Measurements from ENCODE around the gene GPR22. TPM values are rescaled to one million over a fixed set of nuclear protein-coding genes. Genes with fewer than 3 reads are reported as not detected.

Gene GPR22
- total and polyA plus RNA-seq, 2 of the 8 experiments (the other 6 are each of a cell fraction or from before 2014, with no cell fraction given) = 0.02 TPM; not detected in 1

GRCh38 chr7:107495516-107495915 is 25.7 kb downstream of the GPR22 start:
- no peak overlapping the region for H4K8ac ChIP-seq (ENCODE audit: extremely low read depth, insufficient read depth, low read length)
- H3K4me1 ChIP-seq (replicated peaks in 1 of 4; ENCODE audit: control insufficient read depth in 3 of 4, insufficient read depth in 4 of 4, low read length in 3 of 4) = peaks cover 0 to 2% (median 0%) of the 10 kb centered on the region in 4 experiments; a peak in 1 of 7 replicates
- no peak overlapping the region for H2AFZ ChIP-seq (ENCODE audit: low read length)
- no peak overlapping the region for H3K14ac ChIP-seq (ENCODE audit: insufficient read length)
- no peak overlapping the region for H2BK120ac ChIP-seq (replicated peaks; ENCODE audit: low read depth, low read length)
- no peaks in the 10 kb centered on the region for H3K79me1 ChIP-seq (ENCODE audit: low read depth, low read length)
- CTCF ChIA-PET (ENCODE audit: partially characterized antibody) = interaction anchor here (0.6 to 1.2 kb wide), 4 partner anchors 9 to 503 kb away, joined by 3 read pairs; no protein-coding TSS in a partner anchor
- H3K4me3 ChIP-seq (ENCODE audit: extremely low read depth in 1 of 4, insufficient read depth in 2 of 4, low read depth in 3 of 4, low read length in 4 of 4) = no peak overlapping the region
- no peak overlapping the region for H3K18ac ChIP-seq (ENCODE audit: extremely low read depth, low read length)
- no peak for FAIRE-seq
- no peaks in the 10 kb centered on the region for H3K9me3 ChIP-seq (ENCODE audit: insufficient read depth in 2 of 2, low read depth in 1 of 2, low read length in 1 of 2)
- no peak overlapping the region for H2BK5ac ChIP-seq (ENCODE audit: low read depth, low read length)
- H3K79me2 ChIP-seq (ENCODE audit: control insufficient read depth in 1 of 2, insufficient read depth in 2 of 2, low read length in 2 of 2) = peaks cover 0 to 35% of the 10 kb centered on the region in 2 experiments; a peak in 2 of 4 replicates
- no peak overlapping the region for H2AK5ac ChIP-seq (ENCODE audit: low read depth, low read length)
- no peaks in the 10 kb centered on the region for H3K23me2 ChIP-seq (ENCODE audit: low read depth, low read length)
- H2BK20ac ChIP-seq (ENCODE audit: low read length) = no peak overlapping the region
- H3K9ac ChIP-seq (replicated peaks in 1 of 4; ENCODE audit: extremely low read depth in 1 of 4, low read depth in 3 of 4, low read length in 3 of 4) = no peak overlapping the region
- POLR2A ChIA-PET (ENCODE audit: partially characterized antibody) = no interaction called here
- no peak overlapping the region for H4K5ac ChIP-seq (ENCODE audit: insufficient read length, low read depth, low read length)
- no peak overlapping the region for H3K4me2 ChIP-seq (ENCODE audit: insufficient read depth in 1 of 2, low read depth in 2 of 2, low read length in 2 of 2)
- H4K20me1 ChIP-seq (replicated peaks in 1 of 2; ENCODE audit: control insufficient read depth in 1 of 2, insufficient read depth in 2 of 2, low read length in 2 of 2) = no peaks in the 10 kb centered on the region
- TF ChIP-seq RAD21 (IDR thresholded peaks at IDR 0.05 in 1 of 2, conservative IDR thresholded peaks at IDR 0.05 in 1 of 2; ENCODE audit: low read depth in 2 of 2, low read length in 2 of 2) (no peak), GABPA (IDR thresholded peaks at IDR 0.05; ENCODE audit: borderline replicate concordance, insufficient read depth, low read length) (no peak), EGR1 (IDR thresholded peaks at IDR 0.05; ENCODE audit: borderline replicate concordance, low read depth, low read length) (no peak), EP300 (IDR thresholded peaks at IDR 0.05; ENCODE audit: borderline replicate concordance in 1 of 2, low read depth in 2 of 2, low read length in 2 of 2) (no peak), SAP30 (IDR thresholded peaks at IDR 0.05; ENCODE audit: insufficient read depth, insufficient replicate concordance, low read length) (no peak), POLR2A (IDR thresholded peaks at IDR 0.05; ENCODE audit: control extremely low read depth in 1 of 2, low read depth in 2 of 2, low read length in 2 of 2) (no peak), KDM1A (IDR thresholded peaks at IDR 0.05; ENCODE audit: borderline replicate concordance, low read length) (no peak), PHF8 (conservative IDR thresholded peaks at IDR 0.05; ENCODE audit: low read depth, low read length) (no peak), CHD2 (IDR thresholded peaks at IDR 0.05; ENCODE audit: low read length) (no peak), USF2 (IDR thresholded peaks at IDR 0.05; ENCODE audit: low read length) (no peak)
- H3K56ac ChIP-seq (replicated peaks; ENCODE audit: insufficient read length, low read depth, low read length) = no peak overlapping the region
- H4K91ac ChIP-seq (replicated peaks; ENCODE audit: insufficient read length, low read length) = no peak overlapping the region
- H3K36me3 ChIP-seq (ENCODE audit: control insufficient read depth in 2 of 4, insufficient read depth in 4 of 4, low read length in 3 of 4) = no peaks in the 10 kb centered on the region
- no peak for DNase-seq (ENCODE audit: low read depth in 1 of 2, low spot score in 2 of 2)
- no peak overlapping the region for H3K23ac ChIP-seq (ENCODE audit: insufficient read length)
- no peak overlapping the region for H3K27ac ChIP-seq (ENCODE audit: low read depth, low read length)
- H3K4ac ChIP-seq (replicated peaks; ENCODE audit: insufficient read length, low read depth, low read length) = no peak overlapping the region
- no peaks in the 10 kb centered on the region for H3K27me3 ChIP-seq (replicated peaks in 1 of 4; ENCODE audit: control insufficient read depth in 3 of 4, extremely low read depth in 1 of 4, insufficient read depth in 3 of 4, low read length in 3 of 4)
- no peak overlapping the region for H2BK15ac ChIP-seq (ENCODE audit: low read length)
- H2BK12ac ChIP-seq (ENCODE audit: low read depth, low read length) = no peak overlapping the region

Measured in H1 (cell line).